Effector CD8-positive, alpha-beta T cell (primary cell): ENCODE measurements around the gene PMIS2.

ENCODE experiments used
- DNase-seq: peaks from one replicate; lab custom pipeline; 2025; lab: John Stamatoyannopoulos, UW
- total RNA-seq, 4 experiments: gene quantifications; one replicate each; lab custom pipeline; 2026; lab: John Stamatoyannopoulos, UW

PMIS2 gene
- 0 reads per million in 4 experiments for total RNA-seq

- peak; percentile 9 for DNase-seq
Observed at GRCh38 chr19:35585848-35586247, at the start of gene PMIS2. Gene PMIS2, plus strand, starts transcription at chr19:35586173. Its CDS starts 87 bp downstream, at chr19:35586260.

DNA sequence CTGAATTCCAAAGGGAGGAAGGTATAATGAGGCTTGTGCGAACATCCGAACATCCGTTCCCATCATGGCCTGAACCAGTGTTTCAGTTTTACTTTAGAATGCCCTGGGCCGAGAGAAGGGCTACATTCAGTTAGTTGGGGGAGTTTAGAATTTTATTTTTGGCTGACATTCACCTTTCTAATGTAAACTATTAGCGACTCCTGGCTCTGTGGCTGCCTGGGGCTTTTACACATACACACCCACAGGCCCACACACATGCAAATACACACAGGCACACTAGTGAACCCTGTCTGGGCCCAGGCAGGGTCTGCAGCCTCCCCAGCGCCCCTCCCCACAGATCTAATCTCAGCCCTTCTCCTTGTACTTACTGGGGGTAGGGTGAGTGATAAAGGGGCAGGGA lies 46.7 kb upstream of the PMIS2 start:
- no peak for DNase-seq

DNA sequence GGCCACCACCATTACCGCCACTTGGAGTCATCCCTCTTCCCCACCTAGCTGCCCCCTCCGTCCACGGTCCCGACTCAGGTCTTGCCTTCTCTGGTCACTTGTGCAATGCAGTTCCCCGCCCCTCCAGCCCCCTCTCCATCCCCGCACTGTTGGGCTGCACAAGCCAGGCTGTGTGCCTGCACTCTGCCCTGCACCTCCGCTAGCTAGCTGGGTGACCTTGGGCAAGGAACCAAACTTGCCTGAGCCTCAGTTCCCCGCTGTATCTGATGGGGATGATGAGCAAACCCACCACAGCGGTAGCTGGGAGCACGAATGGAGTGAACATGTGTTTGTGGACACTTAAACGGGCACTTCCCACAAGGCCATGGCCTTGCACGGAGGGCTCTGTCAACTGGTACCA lies 46.1 kb upstream of the PMIS2 start:
- DNase-seq, result no peak

DNA sequence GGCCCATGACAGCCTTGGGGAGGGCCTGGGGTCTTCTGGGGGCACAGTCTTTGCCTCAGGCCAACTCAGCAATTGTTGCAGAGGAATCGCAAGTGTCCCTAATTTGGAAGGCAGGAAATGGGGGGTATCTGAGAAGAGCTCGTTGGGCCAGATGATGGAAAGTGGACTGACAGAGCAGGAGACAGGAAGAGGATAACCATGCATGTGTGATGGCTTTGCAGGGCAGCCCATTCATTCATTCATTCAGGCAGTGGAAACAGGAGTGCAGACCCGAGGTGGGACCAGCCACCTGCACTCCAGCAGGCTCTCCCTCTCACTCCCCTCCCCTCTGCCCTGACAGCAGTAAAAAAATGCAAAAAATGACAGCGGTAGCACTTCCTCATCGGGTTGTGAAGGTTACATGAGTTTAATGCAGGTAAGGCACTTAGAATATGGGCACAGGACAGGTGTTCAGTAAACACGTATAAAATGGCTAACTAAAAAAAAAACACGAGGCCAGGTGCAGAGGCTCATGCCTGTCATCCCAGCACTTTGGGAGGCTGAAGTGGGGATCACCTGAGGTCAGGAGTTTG lies 45.5 kb upstream of the PMIS2 start:
- no peak for DNase-seq

DNA sequence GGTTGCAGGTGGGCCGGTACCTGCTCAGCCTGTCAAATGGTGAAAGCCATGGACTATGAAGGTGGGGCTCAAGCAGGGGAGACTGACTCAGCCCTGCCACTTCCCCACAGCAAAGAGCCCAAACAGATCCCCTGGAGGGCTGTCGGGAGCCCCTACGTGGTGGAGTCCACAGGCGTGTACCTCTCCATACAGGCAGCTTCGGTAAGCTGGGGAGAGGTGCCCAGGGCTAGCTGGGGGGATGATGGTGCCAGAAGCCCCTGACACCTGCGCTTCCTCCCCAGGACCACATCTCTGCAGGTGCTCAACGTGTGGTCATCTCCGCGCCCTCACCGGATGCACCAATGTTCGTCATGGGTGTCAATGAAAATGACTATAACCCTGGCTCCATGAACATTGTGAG lies 43.8 kb upstream of the PMIS2 start:
- no peak for DNase-seq

GRCh38 chr19:35543280-35544109 lies 42.5 kb upstream of the PMIS2 start:
- DNase-seq, result no peak

- DNase-seq, result no peak
Observed at GRCh38 chr19:35544110-35544802, 41.7 kb upstream of the PMIS2 start.

GRCh38 chr19:35545001-35545854 lies 40.7 kb upstream of the PMIS2 start, which contains the start of gene TMEM147:
Gene TMEM147, plus strand, starts transcription at chr19:35545626. Its CDS starts 114 bp downstream, at chr19:35545740.
- peak; percentile 56 for DNase-seq

DNA sequence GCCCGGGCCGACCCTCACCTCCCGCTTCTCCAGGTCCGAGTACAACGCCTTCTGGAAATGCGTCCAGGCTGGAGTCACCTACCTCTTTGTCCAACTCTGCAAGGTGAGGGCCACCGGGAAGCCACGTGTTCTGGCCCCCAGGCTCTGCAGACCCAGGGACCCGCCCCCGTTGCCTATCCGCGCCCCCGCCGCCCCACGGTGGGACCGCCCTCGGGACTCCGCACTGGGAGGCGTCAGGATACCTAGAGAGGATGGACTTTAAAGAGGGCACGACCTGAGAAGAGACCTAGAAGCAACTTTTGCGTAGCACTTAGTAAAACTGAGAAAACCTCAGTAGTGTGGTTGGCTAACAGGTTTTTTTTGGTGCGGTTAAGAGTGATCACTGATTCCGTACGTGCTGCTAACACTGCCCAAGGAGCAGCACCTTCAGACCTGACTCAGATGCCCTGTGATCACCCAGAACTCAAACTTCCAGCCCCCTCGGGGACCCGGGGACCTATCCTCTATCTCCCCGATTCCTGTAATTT lies 40.1 kb upstream of the PMIS2 start:
- peak; percentile 39 for DNase-seq

DNA sequence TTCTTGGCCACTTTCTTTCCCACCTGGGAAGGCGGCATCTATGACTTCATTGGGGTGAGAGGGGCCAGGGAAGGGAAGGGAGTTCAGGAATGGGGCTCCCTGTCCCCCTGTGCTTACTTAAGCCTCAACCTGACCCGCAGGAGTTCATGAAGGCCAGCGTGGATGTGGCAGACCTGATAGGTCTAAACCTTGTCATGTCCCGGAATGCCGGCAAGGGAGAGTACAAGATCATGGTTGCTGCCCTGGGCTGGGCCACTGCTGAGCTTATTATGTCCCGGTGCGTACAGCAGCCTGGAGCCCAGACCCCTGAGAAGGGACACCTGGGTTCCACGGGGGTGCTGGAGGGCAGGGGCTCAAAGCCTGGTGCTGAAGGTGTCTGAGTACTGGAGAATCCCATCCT lies 39.4 kb upstream of the PMIS2 start:
- DNase-seq, result no peak

- DNase-seq, result peak; percentile 39
Observed at GRCh38 chr19:35549174-35549788, 36.7 kb upstream of the PMIS2 start.

- DNase-seq, result no peak
Observed at GRCh38 chr19:35549879-35550523, 36.0 kb upstream of the PMIS2 start.

GRCh38 chr19:35551091-35551810 lies 34.7 kb upstream of the PMIS2 start:
- no peak for DNase-seq

DNA sequence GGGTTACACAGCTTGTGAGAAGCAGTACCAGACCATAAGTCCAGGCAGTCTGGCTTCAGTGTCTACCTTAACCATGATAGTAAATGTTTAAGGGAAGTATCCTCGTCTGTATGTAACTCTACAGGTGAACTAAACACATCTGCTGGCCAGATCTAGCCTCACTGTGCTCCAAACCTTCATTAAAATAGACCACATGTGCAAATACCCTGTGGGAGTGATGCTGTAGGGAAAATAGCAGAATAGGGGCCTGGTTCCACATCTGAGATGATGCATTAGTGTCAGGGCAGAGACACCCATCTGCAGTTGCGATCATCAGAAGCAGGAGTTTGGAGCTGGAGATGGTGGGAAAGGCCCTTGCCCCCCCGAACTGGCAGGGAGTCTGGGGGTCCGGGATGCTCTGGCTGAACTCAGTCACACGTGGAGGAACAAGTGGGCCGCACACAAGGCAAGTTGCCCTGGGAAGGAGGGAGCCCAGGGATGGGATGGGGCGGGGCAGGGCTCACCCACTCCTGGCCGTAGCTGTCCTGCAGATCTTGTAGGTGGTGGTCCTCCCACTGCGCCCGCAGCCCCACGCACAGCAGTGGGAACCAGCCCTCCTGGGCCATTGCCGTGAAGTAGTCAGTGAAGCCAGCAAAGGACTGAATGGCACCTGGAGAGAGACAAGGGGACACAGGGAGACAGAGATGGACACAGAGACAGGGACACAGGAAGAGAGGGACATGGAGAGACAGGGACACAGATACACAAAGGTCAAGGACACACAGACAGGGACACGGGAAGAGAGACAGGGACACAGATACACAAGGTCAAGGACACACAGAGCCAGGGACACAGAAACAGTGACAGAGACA lies 33.2 kb upstream of the PMIS2 start:
- no peak for DNase-seq

- DNase-seq, result no peak
Observed at GRCh38 chr19:35553385-35554000, 32.5 kb upstream of the PMIS2 start.

DNA sequence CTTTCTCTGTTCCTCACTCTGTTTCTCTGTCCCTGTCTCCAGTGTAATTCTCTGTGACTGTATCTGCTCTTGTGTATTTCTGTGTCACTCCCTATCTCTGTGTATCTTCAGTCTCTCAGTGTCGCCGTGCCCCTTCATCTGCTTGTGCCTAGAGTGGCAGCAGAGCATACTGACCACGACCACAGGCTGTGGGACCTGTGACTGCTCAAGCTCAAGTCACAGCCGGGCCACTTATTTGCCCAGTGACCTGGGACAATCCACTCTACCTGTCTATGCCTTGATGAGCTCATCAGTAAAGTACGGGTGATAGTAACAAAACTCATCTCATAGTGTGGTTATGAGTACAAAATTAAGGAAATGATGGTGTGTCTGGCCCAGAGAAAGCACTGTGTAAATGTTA lies 31.9 kb upstream of the PMIS2 start:
- no peak for DNase-seq

DNA sequence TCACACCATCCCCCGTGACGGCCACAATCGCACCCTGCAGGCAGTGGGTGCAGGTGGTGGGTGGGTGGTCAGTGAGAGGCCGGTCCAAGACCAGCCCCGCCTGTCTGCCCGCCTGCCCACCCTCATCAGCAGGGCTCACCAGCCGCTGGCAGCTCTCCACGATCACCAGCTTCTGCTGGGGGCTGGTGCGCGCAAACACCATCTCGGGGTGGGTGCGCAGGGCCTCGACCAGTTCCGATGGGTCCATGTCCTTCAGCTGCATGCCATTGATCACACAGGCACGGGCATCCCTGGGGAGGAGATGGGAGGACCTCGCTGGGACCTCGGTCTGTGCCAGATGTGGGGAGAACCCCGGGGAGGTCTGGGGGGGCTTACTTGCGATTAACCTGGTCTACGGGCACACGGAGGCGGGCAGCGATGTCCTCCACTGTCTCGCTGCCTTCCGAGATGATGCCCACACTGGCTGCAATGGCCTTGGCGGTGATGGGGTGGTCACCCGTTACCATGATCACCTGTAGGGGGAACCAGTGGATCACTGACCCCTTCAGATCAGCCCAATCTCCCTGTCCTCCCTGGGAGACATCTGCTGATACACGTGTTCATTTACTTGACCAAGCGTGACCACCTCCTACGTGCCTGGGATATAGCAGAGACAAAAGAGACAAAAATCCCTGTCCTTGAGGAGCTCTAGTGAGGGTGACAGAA lies 30.5 kb upstream of the PMIS2 start:
- no peak for DNase-seq
